Esophagus squamous epithelium (tissue), 5 donors: ENCODE measurements around the gene GIT1. TPM values are rescaled to one million over a fixed set of nuclear protein-coding genes. Genes with fewer than 3 reads are reported as not detected.
A peak's percentile ranks its signal among the peaks of the same experiment; 100 is the strongest.

Experiments
- DNase-seq: peaks from one replicate; lab custom pipeline; 2025; lab: John Stamatoyannopoulos, UW
- H3K27ac ChIP-seq, 4 donors: fragments of 200-600 bp; sonication (generic); one replicate each; pipeline ENCODE4 v1.5.1; 2016 to 2019; ENCODE audit warnings: mild to moderate bottlenecking in 1 of 4
- H3K27me3 ChIP-seq, 4 donors: fragments of 200-600 bp; sonication (generic); 1 replicate in 3 of 4; 2 replicates in 1 of 4; pipeline versions ENCODE4 v1.5.1 to v1.6.0; 2017 to 2021; ENCODE audit warnings: antibody characterized with exemption in 1 of 4
- H3K36me3 ChIP-seq, 3 donors: fragments of 200-600 bp; sonication (generic); one replicate each; pipeline ENCODE4 v1.5.1; 2016 to 2019
- H3K4me1 ChIP-seq, 3 donors: fragments of 200-600 bp; sonication (generic); one replicate each; pipeline ENCODE4 v1.5.1; 2017 to 2019
- H3K4me3 ChIP-seq, 4 donors: fragments of 200-600 bp; sonication (generic); 1 replicate in 3 of 4; 2 replicates in 1 of 4; pipeline ENCODE4 v1.5.1; 2016 to 2019; ENCODE audit warnings: mild to moderate bottlenecking in 2 of 4, moderate library complexity in 1 of 4
- H3K9me3 ChIP-seq, 3 donors: fragments of 200-600 bp; sonication (generic); one replicate each; pipeline ENCODE4 v1.5.1; 2016 to 2019
- CTCF ChIP-seq, 6 experiments: fragments of 450-650 bp in 4 of 6; fragments of 200-600 bp in 2 of 6; sonication (generic) in 2 of 6; IDR thresholded peaks; one replicate each; pipeline ENCODE4 v1.5.1; 2016 to 2019; ENCODE audit warnings: antibody characterized with exemption in 6 of 6, mild to moderate bottlenecking in 4 of 6, moderate library complexity in 4 of 6
- POLR2A ChIP-seq, 4 donors: fragments of 450-650 bp; IDR thresholded peaks; one replicate each; pipeline ENCODE4 v1.6.1; 2017; ENCODE audit warnings: antibody characterized with exemption in 4 of 4, mild to moderate bottlenecking in 4 of 4, moderate library complexity in 3 of 4
- WGBS, 2 donors: methylation state at CpG; one replicate each; pipeline ENCODE4 v1.1.5; 2018; 5-methylcytosine and 5-hydroxymethylcytosine counted together
- intact Hi-C: fragments of 100-400 bp; cut with DNase I; formaldehyde crosslinking; loops from one replicate; pipeline ENCODE4 v1.15.0; 2022
- total RNA-seq, 4 donors: library from RNA; depleted of rRNA; stranded (reverse); fragments of >200 nt; gene quantifications; one replicate each; pipeline ENCODE4 v1.1.0, GENCODE V29; 2016
- donor health status: DM: yes; HTN: yes; CAD: no.

Gene GIT1
- total RNA-seq, 4 donors from 2014 or later: 24.0 to 45.4 (median 29.6) TPM

- TF ChIP-seq POLR2A (IDR thresholded peaks at IDR 0.05): no peak
- Histone ChIP-seq H3K27me3 (no peaks in the 10 kb centered on the region), H3K4me3 (peak overlapping the region in 1 of 4 donors; percentile 74), H3K27ac (no peak overlapping the region), H3K9me3 (no peaks in the 10 kb centered on the region), H3K4me1 (peaks cover 37 to 77% (median 46%) of the 10 kb centered on the region in 3 donors), H3K36me3 (no peaks in the 10 kb centered on the region)
- DNase-seq: no peak
- WGBS, 2 donors: 82 to 83% methylated on average over 4 to 10 of the region's 11 CpGs
- intact Hi-C loops: no loop called here
These were observed 5.2 kb upstream of the GIT1 start for GRCh38 chr17:29594519-29595090.

GRCh38 chr17:29593591-29594518 is 4.4 kb upstream of the GIT1 start:
- H3K27me3 ChIP-seq: no peaks in the 10 kb centered on the region
- peak overlapping the region in 3 of 4 donors; percentile 32 to 59 (median 55) for H3K27ac ChIP-seq
- 10 to 26% methylated on average over 8 to 11 of the region's 64 CpGs for WGBS, 2 donors
- intact Hi-C loops: no loop called here
- TF ChIP-seq POLR2A (IDR thresholded peaks at IDR 0.05) (no peak), CTCF (IDR thresholded peaks at IDR 0.05) (peak in 2 of 6 experiments; percentile 17 to 27)
- peak overlapping the region; percentile 51 to 85 (median 66) for H3K4me3 ChIP-seq
- H3K4me1 ChIP-seq: peaks cover 37 to 78% (median 46%) of the 10 kb centered on the region in 3 donors
- no peaks in the 10 kb centered on the region for H3K36me3 ChIP-seq
- no peak for DNase-seq
- no peaks in the 10 kb centered on the region for H3K9me3 ChIP-seq

GRCh38 chr17:29592850-29593551 is 3.6 kb upstream of the GIT1 start, which contains the start of gene ANKRD13B:
ANKRD13B (plus strand) TSS chr17:29593132; CDS start chr17:29593622, 490 bp downstream.
- no peaks in the 10 kb centered on the region for H3K9me3 ChIP-seq
- peak within 1 kb of the TSS; percentile 91 to 95 (median 92) for H3K27ac ChIP-seq
- WGBS, 2 donors: 3 to 7% methylated on average over 3 to 11 of the region's 96 CpGs
- H3K4me1 ChIP-seq: peaks cover 41 to 87% (median 53%) of the 10 kb centered on the region in 3 donors
- no peaks in the 10 kb centered on the region for H3K36me3 ChIP-seq
- H3K4me3 ChIP-seq: peak within 1 kb of the TSS; percentile 51 to 91 (median 66)
- intact Hi-C loops: no loop called here
- TF ChIP-seq CTCF (IDR thresholded peaks at IDR 0.05): no peak
- TF ChIP-seq POLR2A (IDR thresholded peaks at IDR 0.05): no peak
- H3K27me3 ChIP-seq: no peaks in the 10 kb centered on the region
- no peak for DNase-seq

- Histone ChIP-seq H3K27ac (peak overlapping the region; percentile 91 to 95 (median 92)), H3K27me3 (no peaks in the 10 kb centered on the region), H3K36me3 (no peaks in the 10 kb centered on the region), H3K9me3 (no peaks in the 10 kb centered on the region), H3K4me1 (peaks cover 51 to 88% (median 61%) of the 10 kb centered on the region in 3 donors), H3K4me3 (peak overlapping the region in 3 of 4 donors; percentile 51 to 91 (median 74))
- intact Hi-C loops: no loop called here
- TF ChIP-seq CTCF (IDR thresholded peaks at IDR 0.05): peak; percentile 89 to 97 (median 94)
- TF ChIP-seq POLR2A (IDR thresholded peaks at IDR 0.05): no peak
- no peak for DNase-seq
- WGBS, 2 donors: 11 to 17% methylated on average over 6 to 12 of the region's 25 CpGs
These were observed 2.5 kb upstream of the GIT1 start for GRCh38 chr17:29591737-29592608.
